Esophagus muscularis mucosa (tissue), 4 donors: ENCODE results near the gene CELF4. TPM values are rescaled to one million over a fixed set of nuclear protein-coding genes. Genes with fewer than 3 reads are reported as not detected.

Source experiments
- DNase-seq: peaks from one replicate; pipeline ENCODE4 v3.0.0-alpha.2; 2017; ENCODE audit errors: extremely low spot score
- H3K27ac ChIP-seq, 4 donors: fragments of 200-600 bp; sonication (generic); replicated peaks in 1 of 4; 1 replicate in 3 of 4; 2 replicates in 1 of 4; pipeline ENCODE4 v1.5.1; 2016 to 2019; ENCODE audit warnings: mild to moderate bottlenecking in 1 of 4
- H3K27me3 ChIP-seq, 4 donors: fragments of 200-600 bp; sonication (generic); one replicate each; pipeline versions ENCODE4 v1.5.1 to v1.6.0; 2016 to 2019
- H3K36me3 ChIP-seq, 4 donors: fragments of 200-600 bp; sonication (generic); one replicate each; pipeline ENCODE4 v1.5.1; 2016 to 2019
- H3K4me1 ChIP-seq, 4 donors: fragments of 200-600 bp; sonication (generic); one replicate each; pipeline ENCODE4 v1.5.1; 2016 to 2019
- H3K4me3 ChIP-seq, 4 donors: fragments of 200-600 bp; sonication (generic); 1 replicate in 2 of 4; 2 replicates in 2 of 4; pipeline ENCODE4 v1.5.1; 2016 to 2019; ENCODE audit warnings: mild to moderate bottlenecking in 4 of 4, moderate library complexity in 1 of 4
- H3K9me3 ChIP-seq, 4 donors: fragments of 200-600 bp; sonication (generic); 1 replicate in 3 of 4; 2 replicates in 1 of 4; pipeline ENCODE4 v1.5.1; 2016 to 2019
- EP300 ChIP-seq: sonication (generic); formaldehyde crosslinking; IDR thresholded peaks from one replicate; pipeline ENCODE4 v1.6.1; 2017; ENCODE audit warnings: antibody characterized with exemption
- POLR2A ChIP-seq: fragments of 450-650 bp; IDR thresholded peaks from one replicate; pipeline ENCODE4 v1.6.1; 2017; ENCODE audit warnings: antibody characterized with exemption, moderate library complexity, mild to moderate bottlenecking, low read depth
- POLR2AphosphoS5 ChIP-seq, 2 donors: sonication (generic); formaldehyde crosslinking; IDR thresholded peaks; one replicate each; pipeline ENCODE4 v1.6.1; 2017; ENCODE audit warnings: antibody characterized with exemption in 2 of 2
- WGBS: methylation state at CpG from one replicate; pipeline ENCODE4 v1.1.5; 2018; 5-methylcytosine and 5-hydroxymethylcytosine counted together
- intact Hi-C: fragments of 100-400 bp; cut with DNase I; formaldehyde crosslinking; loops from one replicate; pipeline ENCODE4 v1.15.1; 2023
- total RNA-seq, 4 donors: library from RNA; depleted of rRNA; stranded (reverse); fragments of >200 nt; gene quantifications; one replicate each; pipeline versions ENCODE4 v1.1.0 to v1.2.1, GENCODE V29; 2016
- TF ChIP-seq, protein P1 (sequence below), 3 experiments: fragments of 200-600 bp in 2 of 3; fragments of 450-650 bp in 1 of 3; sonication (generic) in 2 of 3; IDR thresholded peaks; one replicate each; pipeline ENCODE4 v1.5.1; 2017 to 2019; ENCODE audit warnings: antibody characterized with exemption in 3 of 3, mild to moderate bottlenecking in 2 of 3, moderate library complexity in 1 of 3

Gene CELF4
- total RNA-seq, 4 donors from 2014 or later, result 0.86 to 1.8 (median 1.7) TPM

- no peak for DNase-seq
- peaks cover 5 to 92% (median 37%) of the 10 kb centered on the region in 4 donors for H3K27me3 ChIP-seq
- H3K9me3 ChIP-seq, result no peaks in the 10 kb centered on the region
- TF ChIP-seq EP300 (no peak), POLR2A (no peak), POLR2AphosphoS5 (IDR thresholded peaks at IDR 0.05) (no peak)
- TF ChIP-seq, protein P1, sequence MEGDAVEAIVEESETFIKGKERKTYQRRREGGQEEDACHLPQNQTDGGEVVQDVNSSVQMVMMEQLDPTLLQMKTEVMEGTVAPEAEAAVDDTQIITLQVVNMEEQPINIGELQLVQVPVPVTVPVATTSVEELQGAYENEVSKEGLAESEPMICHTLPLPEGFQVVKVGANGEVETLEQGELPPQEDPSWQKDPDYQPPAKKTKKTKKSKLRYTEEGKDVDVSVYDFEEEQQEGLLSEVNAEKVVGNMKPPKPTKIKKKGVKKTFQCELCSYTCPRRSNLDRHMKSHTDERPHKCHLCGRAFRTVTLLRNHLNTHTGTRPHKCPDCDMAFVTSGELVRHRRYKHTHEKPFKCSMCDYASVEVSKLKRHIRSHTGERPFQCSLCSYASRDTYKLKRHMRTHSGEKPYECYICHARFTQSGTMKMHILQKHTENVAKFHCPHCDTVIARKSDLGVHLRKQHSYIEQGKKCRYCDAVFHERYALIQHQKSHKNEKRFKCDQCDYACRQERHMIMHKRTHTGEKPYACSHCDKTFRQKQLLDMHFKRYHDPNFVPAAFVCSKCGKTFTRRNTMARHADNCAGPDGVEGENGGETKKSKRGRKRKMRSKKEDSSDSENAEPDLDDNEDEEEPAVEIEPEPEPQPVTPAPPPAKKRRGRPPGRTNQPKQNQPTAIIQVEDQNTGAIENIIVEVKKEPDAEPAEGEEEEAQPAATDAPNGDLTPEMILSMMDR (IDR thresholded peaks at IDR 0.05), result no peak
- H3K27ac ChIP-seq, result no peak overlapping the region
- peak overlapping the region; percentile 57 to 69 (median 62) for H3K4me3 ChIP-seq
- intact Hi-C loops, result no loop called here
- H3K4me1 ChIP-seq, result peaks cover 23 to 35% (median 30%) of the 10 kb centered on the region in 4 donors
- WGBS, result 8% methylated on average over 37 of the region's 72 CpGs
- no peaks in the 10 kb centered on the region for H3K36me3 ChIP-seq
Observed at GRCh38 chr18:37567061-37567993, 1.7 kb upstream of the CELF4 start.

DNA sequence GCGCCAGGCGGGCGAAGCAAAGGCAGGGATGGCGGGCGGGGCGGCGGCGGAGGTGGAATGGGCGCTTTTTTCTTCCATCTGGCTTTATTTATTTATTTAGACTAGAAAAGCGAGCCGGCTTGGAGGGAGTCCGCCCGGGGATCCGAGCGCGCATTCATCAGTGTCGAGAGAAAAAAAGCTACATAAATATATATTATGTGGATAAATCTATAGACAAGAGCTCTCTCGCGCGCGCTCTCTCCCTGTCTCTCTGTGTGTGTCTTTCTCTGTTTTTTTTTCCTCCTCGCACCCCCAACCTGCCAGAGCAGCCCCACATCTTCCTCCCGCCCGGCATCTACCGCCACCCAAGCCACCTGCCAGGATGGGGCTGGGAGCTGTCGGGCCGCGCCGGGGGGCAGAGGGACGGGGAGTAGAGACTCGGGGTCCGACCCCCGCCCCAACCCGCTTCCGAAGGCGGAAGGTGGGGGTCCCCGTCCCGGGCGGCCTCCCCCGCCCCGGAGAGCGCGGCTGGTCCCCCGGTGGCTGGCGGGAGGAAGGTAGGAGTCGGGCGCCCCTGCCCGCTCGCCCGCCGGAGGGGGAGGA is 972 bp upstream of the CELF4 start:
- H3K4me1 ChIP-seq, result peaks cover 23 to 35% (median 30%) of the 10 kb centered on the region in 4 donors
- no peak overlapping the region for H3K27ac ChIP-seq
- H3K27me3 ChIP-seq, result peaks cover 5 to 93% (median 35%) of the 10 kb centered on the region in 4 donors
- no peaks in the 10 kb centered on the region for H3K36me3 ChIP-seq
- WGBS, result 2% methylated on average over 28 of the region's 51 CpGs
- no peak for DNase-seq
- TF ChIP-seq POLR2A (no peak), EP300 (no peak), POLR2AphosphoS5 (IDR thresholded peaks at IDR 0.05) (no peak)
- TF ChIP-seq, protein P1 (IDR thresholded peaks at IDR 0.05), result no peak
- H3K4me3 ChIP-seq, result peak overlapping the region; percentile 57 to 69 (median 62)
- intact Hi-C loops, result no loop called here
- no peaks in the 10 kb centered on the region for H3K9me3 ChIP-seq

DNA sequence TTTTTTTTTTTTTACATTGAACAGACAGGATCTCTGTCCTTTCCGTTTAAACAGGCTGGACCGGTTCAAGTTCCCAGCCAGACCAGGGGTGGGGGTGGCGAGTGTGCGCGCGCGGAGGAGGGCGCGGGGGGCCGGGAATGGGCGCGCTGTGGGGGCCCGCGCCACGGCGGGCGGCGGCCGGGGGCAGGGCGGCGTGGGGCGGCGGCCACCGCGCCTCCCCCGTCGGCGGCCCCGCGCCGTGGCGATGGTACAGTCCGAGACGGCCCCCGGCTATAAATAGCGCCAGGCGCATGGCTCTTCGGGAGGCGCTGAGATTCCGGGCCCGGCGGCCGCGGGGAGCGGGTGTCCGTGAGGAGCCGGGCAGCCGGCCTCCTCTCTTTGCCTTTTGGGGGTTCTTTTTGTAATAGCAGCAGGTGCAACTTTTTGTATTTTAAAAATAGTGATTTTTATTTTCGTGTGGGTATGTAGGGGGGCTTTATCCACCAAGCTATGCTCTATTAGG is 430 bp upstream of the CELF4 start:
- no peak for DNase-seq
- H3K27me3 ChIP-seq, result peaks cover 5 to 93% (median 35%) of the 10 kb centered on the region in 4 donors
- intact Hi-C loops, result no loop called here

DNA sequence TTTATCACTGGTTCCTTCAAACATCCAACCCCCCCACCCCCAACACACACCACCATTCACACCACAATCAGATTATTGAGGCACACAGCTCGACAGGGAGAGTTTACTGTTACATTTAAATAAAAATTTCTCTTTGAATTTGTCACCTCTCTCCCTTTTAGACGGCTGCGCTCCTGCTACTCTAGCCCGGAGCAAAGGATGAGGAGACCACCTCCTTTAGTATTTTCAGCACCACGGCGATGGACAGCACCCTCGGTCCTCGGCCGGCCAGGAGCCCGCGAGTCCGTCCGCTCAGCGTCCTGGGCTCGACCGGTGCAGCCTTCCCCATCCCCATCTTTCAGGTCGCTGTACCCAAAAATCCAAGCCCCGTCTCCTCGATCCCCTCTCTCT is 892 bp downstream of the CELF4 start:
- DNase-seq, result no peak
- Histone ChIP-seq H3K36me3 (no peaks in the 10 kb centered on the region), H3K4me3 (peak overlapping the region; percentile 57 to 69 (median 62)), H3K27me3 (peaks cover 5 to 85% (median 31%) of the 10 kb centered on the region in 4 donors), H3K27ac (no peak overlapping the region), H3K9me3 (no peaks in the 10 kb centered on the region), H3K4me1 (peaks cover 23 to 35% (median 30%) of the 10 kb centered on the region in 4 donors)
- intact Hi-C loops, result no loop called here
- 2% methylated on average over 19 of the region's 19 CpGs for WGBS
- no peak for TF ChIP-seq EP300
- no peak for TF ChIP-seq POLR2A
- TF ChIP-seq, protein P1 (IDR thresholded peaks at IDR 0.05), result no peak
- no peak for TF ChIP-seq POLR2AphosphoS5 (IDR thresholded peaks at IDR 0.05)

More for the DNA sequence above, 430 bp upstream of the CELF4 start:
- no peak overlapping the region for H3K27ac ChIP-seq
- peak overlapping the region; percentile 57 to 69 (median 62) for H3K4me3 ChIP-seq
- TF ChIP-seq, protein P1 (IDR thresholded peaks at IDR 0.05), result no peak
- peak; percentile 30 to 55 for TF ChIP-seq POLR2AphosphoS5 (IDR thresholded peaks at IDR 0.05)
- WGBS, result under 1% methylated on average over 18 of the region's 49 CpGs
- no peaks in the 10 kb centered on the region for H3K36me3 ChIP-seq
- H3K4me1 ChIP-seq, result peaks cover 23 to 35% (median 30%) of the 10 kb centered on the region in 4 donors
- no peaks in the 10 kb centered on the region for H3K9me3 ChIP-seq
